Stimulated activated naive CD8-positive, alpha-beta T cell treated with anti-CD3 and anti-CD28 coated beads, Interleukin-15, Interleukin-2, amounts not matched to agents 100 ng/mL and 50 ng/mL, for 24 hours (primary cell): Measurements from ENCODE around the gene TAOK1.

Source experiments
- H3K27ac Mint-ChIP-seq: one replicate; pipeline ENCODE4 v1.8.0; 2021; ENCODE audit warnings: mild to moderate bottlenecking, mixed read lengths
- H3K27me3 Mint-ChIP-seq: one replicate; pipeline ENCODE4 v1.8.0; 2021; ENCODE audit warnings: mixed read lengths
- H3K36me3 Mint-ChIP-seq: one replicate; pipeline ENCODE4 v1.8.0; 2021; ENCODE audit warnings: low read depth, mixed read lengths
- H3K4me1 Mint-ChIP-seq: one replicate; pipeline ENCODE4 v1.8.0; 2021; ENCODE audit warnings: low read depth, mixed read lengths
- H3K4me3 Mint-ChIP-seq: one replicate; pipeline ENCODE4 v1.8.0; 2021; ENCODE audit warnings: mild to moderate bottlenecking, mixed read lengths
- H3K9me3 Mint-ChIP-seq: one replicate; pipeline ENCODE4 v1.8.0; 2021; ENCODE audit warnings: mixed read lengths

The TAOK1 gene

DNA sequence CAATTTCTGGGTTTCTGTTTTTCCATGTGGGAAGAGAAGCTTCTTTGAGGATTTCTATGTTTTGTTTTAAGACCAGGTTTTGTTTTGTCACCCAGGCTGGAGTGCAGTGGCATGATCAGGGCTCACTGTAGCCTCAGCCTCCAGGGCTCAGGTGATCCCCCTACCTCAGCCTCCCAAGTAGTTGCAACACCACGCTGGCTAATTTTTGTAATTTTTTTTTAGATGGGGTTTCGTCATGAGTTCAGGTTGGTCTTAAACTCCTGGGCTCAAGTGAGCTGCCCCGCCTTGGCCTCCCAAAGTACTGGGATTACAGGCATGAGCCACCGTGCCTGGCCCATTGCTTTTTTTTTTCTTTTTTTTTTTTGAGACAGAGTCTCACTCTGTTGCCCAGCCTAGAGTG is 25.5 kb upstream of the TAOK1 start:
- Mint-ChIP-seq H3K4me3 (no peak overlapping the region), H3K27ac (no peak overlapping the region), H3K4me1 (no peaks in the 10 kb centered on the region), H3K36me3 (no peaks in the 10 kb centered on the region), H3K9me3 (no peaks in the 10 kb centered on the region), H3K27me3 (no peaks in the 10 kb centered on the region)

DNA sequence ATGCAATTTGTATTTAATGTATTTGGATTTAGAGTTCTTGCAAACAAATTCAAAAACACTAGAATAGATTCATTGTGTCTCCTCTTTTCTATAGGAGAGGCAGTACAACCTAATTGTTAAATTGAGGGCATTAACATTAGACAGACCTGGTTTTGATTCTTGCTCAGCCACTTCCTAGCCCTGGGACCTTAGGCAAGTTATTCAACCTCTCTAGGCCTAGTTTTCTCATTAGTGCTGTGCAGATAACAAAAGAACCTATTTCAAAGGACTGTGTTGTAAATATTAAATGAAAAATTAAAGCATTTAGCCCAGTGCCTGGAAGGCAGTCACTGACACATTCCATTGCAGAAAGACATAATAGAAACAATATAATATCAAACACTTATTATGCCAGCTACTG is 22.0 kb upstream of the TAOK1 start:
- no peak overlapping the region for H3K27ac Mint-ChIP-seq
- H3K4me3 Mint-ChIP-seq, result no peak overlapping the region
- H3K27me3 Mint-ChIP-seq, result no peaks in the 10 kb centered on the region
- H3K9me3 Mint-ChIP-seq, result no peaks in the 10 kb centered on the region
- no peaks in the 10 kb centered on the region for H3K36me3 Mint-ChIP-seq
- no peaks in the 10 kb centered on the region for H3K4me1 Mint-ChIP-seq

DNA sequence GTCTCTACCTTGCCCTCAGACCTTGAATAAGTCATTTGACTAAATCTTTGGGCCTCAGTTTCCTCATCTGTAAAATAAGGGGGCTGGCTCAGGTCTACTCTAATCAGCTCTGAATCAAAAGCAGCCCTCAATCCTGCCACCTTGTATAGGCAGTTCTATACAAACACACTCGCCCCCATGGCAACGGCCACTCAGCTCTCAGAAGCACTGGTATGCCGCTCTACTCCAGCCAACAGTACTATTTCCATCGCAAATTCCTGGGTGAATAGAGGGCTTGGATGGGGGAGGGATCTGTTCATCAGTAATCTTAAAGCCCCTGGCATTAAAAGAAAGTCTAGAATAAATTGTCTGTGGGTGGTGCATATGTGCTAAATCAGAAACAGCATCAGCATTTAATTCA is 21.2 kb upstream of the TAOK1 start:
- H3K36me3 Mint-ChIP-seq, result no peaks in the 10 kb centered on the region
- no peak overlapping the region for H3K27ac Mint-ChIP-seq
- H3K4me3 Mint-ChIP-seq, result no peak overlapping the region
- H3K27me3 Mint-ChIP-seq, result no peaks in the 10 kb centered on the region
- H3K4me1 Mint-ChIP-seq, result no peaks in the 10 kb centered on the region
- no peaks in the 10 kb centered on the region for H3K9me3 Mint-ChIP-seq

DNA sequence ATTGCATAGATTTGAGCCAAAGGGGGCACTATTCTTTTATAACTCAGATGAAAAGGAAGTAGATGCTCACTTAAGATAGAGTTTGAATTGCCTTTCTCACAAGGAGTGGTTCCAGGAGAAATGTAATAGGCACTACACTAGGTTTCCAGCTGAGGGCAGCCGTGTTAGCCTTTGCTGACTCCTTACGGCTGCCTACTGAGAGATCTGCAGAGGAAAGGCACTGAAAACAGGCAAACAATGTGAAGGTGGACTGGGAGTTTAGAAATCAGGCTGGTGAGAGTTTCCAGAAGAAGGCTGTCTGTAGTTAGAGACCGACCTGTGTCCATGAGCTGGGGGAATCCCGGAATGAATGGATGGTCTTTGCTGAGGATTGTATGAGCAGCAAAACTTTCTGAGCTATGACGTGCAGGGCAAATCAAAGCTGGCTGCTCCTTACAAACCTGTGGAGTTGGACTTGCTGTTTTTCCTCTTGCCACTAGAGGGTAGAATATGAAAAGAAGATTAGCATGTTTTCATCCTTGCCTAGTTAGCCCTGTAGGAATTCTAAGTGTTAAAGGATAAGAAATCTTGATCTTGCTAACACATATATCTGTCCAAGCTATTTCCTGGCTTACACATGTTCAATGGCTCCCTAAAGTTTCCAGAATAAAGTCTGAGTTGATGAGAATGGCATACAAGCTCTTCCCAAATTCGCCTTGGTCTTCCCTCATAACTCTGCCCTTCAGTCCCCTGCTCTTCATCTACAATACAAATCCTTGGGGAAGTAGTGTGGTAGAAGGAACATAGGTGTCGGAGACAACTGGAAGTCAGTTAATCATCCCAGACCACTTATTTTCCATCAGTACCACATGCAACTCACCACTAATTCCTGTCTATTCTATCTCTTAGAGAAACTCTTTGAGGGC is 20.1 kb upstream of the TAOK1 start:
- H3K4me3 Mint-ChIP-seq, result no peak overlapping the region
- no peaks in the 10 kb centered on the region for H3K27me3 Mint-ChIP-seq
- no peak overlapping the region for H3K27ac Mint-ChIP-seq
- no peaks in the 10 kb centered on the region for H3K4me1 Mint-ChIP-seq
- no peaks in the 10 kb centered on the region for H3K36me3 Mint-ChIP-seq
- H3K9me3 Mint-ChIP-seq, result no peaks in the 10 kb centered on the region

DNA sequence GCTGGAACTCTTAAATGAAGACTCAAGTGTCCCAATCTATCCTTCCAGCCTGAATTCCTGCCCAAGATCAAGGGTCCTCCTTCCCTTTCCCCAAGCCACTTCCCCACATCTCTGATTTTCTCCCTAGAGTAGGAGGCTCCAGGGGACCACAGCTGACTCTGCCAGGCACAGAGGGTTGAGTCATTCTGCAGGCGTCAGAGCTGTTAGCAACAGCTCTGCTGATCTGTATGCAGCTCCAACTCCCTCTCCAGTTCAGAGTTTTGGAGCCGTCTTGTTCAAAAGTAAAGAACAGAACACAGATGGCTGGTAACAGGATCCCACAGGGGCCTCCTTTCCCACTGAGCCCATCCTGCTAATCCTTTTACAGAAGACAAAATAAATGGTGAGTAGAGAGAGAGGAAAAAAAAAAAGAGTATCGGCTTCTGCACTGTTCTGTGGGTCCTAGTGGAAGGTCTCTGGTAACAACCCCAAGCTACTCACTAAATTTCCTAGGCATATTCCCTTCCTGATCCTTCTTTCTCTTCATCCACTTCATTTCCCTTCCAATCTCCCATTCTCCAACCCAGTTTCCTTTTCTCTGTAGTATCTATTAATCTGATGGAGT is 13.4 kb upstream of the TAOK1 start:
- H3K27ac Mint-ChIP-seq, result no peak overlapping the region
- peaks cover 6% of the 10 kb centered on the region for H3K27me3 Mint-ChIP-seq
- H3K9me3 Mint-ChIP-seq, result no peaks in the 10 kb centered on the region
- no peak overlapping the region for H3K4me3 Mint-ChIP-seq
- no peaks in the 10 kb centered on the region for H3K36me3 Mint-ChIP-seq
- H3K4me1 Mint-ChIP-seq, result no peaks in the 10 kb centered on the region

DNA sequence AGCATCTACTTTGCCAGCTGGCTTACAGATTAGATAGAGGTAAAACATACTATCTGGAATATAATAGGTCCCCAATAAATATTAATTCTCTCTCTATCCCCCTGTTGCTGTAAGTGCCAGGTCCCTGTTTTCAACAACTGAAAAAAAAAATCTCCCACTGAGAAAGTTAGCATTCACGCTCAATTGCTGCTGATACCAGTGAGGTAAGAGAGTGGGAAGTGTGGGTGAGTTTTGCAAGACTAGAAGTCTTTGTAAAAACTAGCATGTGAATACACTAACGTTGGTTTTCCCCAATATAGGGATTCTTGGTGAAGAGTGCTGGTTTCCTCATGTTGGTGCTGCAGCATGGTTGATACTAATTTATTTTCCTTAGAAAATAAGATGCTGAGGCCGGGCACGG is 11.7 kb upstream of the TAOK1 start:
- peaks cover 6% of the 10 kb centered on the region for H3K27me3 Mint-ChIP-seq
- H3K36me3 Mint-ChIP-seq, result no peaks in the 10 kb centered on the region
- H3K4me1 Mint-ChIP-seq, result no peaks in the 10 kb centered on the region
- no peak overlapping the region for H3K4me3 Mint-ChIP-seq
- no peak overlapping the region for H3K27ac Mint-ChIP-seq
- no peaks in the 10 kb centered on the region for H3K9me3 Mint-ChIP-seq

DNA sequence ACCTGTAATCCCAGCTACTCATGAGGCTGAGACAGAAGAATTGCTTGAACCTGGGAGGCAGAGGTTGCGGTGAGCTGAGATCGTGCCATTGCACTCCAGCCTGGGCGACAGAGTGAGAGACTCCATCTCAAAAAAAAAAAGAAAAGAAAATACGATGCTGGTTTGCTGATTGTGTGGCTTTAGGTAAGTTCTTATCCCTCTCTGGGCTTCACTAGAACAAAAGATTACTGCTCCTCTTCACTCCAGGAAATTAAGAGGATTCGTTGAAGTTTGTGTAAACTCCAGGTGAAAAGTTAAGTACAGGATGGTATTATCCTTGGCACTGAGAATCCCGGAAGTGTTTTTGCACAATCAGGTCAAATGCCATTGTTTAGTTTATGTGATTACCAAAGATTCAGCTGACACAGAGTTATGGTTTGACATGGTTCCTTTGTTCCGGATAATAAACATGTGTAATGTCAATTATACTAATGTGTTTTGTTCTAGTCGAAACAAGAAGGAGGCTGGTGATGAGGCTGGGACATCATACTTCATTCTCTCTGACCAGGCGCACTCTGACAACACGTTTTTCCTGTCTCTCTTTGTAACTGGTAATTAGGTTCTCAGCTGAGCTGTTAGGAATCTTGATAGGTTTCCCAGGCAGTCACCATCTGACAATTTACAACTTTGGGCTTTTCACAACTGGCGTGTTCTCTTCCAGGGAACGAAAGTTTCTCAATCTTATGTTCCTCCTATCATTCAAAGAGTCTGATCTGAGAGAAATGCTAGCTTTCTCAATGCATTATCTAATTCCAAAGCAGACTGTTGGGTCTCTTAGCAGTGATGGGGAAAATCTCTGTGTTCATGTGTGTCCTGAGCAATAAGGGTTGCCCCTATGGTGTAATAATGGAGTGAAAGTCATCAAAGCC is 10.8 kb upstream of the TAOK1 start:
- no peaks in the 10 kb centered on the region for H3K4me1 Mint-ChIP-seq
- no peaks in the 10 kb centered on the region for H3K36me3 Mint-ChIP-seq

DNA sequence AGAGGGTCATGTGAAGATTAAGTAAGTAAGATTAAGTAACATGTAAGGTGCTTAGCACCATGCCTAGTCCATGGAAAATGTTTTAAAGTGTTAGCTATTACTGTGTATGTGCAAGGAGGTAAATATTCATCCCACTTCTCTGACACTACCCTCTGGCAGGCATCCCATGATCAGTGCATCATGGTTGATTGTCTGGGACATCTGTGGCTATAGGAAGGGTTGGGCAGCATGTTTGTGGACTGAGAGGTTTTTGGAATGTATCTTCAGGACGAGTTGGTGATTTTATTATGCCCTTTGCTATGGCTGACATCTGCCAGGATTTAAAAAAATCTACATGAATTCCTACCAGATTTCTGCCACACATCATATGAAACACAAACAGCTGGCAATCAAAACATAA is 6.5 kb upstream of the TAOK1 start:
- no peak overlapping the region for H3K27ac Mint-ChIP-seq

More for the DNA sequence above, 10.8 kb upstream of the TAOK1 start:
- Mint-ChIP-seq H3K27me3 (peaks cover 6% of the 10 kb centered on the region), H3K9me3 (no peaks in the 10 kb centered on the region), H3K4me3 (no peak overlapping the region), H3K27ac (no peak overlapping the region)

DNA sequence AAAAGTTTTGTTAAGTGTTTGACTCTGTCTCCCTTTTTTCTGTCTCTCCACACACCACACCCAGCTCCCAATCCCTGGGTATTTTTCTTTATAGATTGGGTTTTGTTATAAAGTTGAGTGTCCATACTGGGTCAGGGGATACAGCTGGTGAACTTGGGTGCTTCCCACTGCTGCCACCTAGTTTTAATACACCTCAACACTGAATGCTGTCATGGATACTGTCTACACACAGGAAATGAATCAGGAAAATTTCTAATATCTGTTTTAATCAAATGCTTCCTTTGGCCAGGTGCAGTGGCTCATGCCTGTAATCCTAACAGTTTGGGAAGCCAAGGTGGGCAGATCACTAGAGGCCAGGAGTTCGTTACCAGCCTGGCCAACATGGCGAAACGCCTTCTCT is 5.3 kb upstream of the TAOK1 start:
- no peaks in the 10 kb centered on the region for H3K27me3 Mint-ChIP-seq
- no peak overlapping the region for H3K27ac Mint-ChIP-seq
- no peaks in the 10 kb centered on the region for H3K36me3 Mint-ChIP-seq
- no peak overlapping the region for H3K4me3 Mint-ChIP-seq
- H3K4me1 Mint-ChIP-seq, result peaks cover 5% of the 10 kb centered on the region
- H3K9me3 Mint-ChIP-seq, result no peaks in the 10 kb centered on the region

More for the DNA sequence above, 6.5 kb upstream of the TAOK1 start:
- no peaks in the 10 kb centered on the region for H3K4me1 Mint-ChIP-seq
- no peaks in the 10 kb centered on the region for H3K9me3 Mint-ChIP-seq
- no peaks in the 10 kb centered on the region for H3K36me3 Mint-ChIP-seq
- H3K4me3 Mint-ChIP-seq, result no peak overlapping the region
- H3K27me3 Mint-ChIP-seq, result no peaks in the 10 kb centered on the region

DNA sequence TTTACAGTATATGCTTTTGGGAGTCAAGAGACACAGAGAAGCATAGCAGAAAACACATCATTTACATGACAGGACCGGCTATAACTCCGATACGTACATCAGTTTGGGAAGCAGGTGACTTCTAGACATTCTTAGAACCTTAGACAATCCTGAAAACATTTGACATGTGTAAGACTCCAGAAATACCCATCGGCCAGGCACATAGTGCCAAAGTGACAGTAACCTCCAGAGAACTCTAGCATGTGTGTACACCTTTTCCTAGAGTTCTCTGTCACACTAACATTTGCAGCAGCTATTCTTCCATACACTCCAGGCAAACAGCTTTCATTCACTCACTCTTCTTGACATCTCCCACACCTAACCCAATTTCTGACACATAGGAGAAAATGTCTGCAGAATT is 3.4 kb upstream of the TAOK1 start:
- Mint-ChIP-seq H3K4me3 (no peak overlapping the region), H3K9me3 (no peaks in the 10 kb centered on the region), H3K36me3 (no peaks in the 10 kb centered on the region), H3K27me3 (no peaks in the 10 kb centered on the region), H3K27ac (no peak overlapping the region), H3K4me1 (peaks cover 12% of the 10 kb centered on the region)

DNA sequence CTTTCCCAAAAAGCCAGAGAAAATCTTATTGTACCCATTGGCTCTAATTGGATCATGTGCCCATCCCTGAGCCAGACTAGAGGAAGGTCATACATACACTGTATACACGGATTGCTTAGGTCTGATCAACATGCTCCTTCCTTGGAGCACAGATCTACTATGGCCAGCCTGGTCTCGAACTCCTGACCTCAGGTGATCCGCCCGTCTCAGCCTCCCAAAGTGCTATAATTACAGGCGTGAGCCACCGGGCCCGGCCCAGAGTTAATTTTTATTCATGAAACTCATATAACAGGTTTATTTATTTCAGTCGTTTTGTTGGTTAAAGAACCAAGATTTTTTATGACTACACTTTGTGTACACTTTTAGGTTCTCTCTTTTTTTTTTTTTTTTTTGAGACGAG is 1.2 kb upstream of the TAOK1 start:
- H3K36me3 Mint-ChIP-seq, result peaks cover 14% of the 10 kb centered on the region
- H3K4me3 Mint-ChIP-seq, result no peak overlapping the region
- H3K9me3 Mint-ChIP-seq, result no peaks in the 10 kb centered on the region
- no peak overlapping the region for H3K27ac Mint-ChIP-seq
- H3K27me3 Mint-ChIP-seq, result no peaks in the 10 kb centered on the region
- peaks cover 32% of the 10 kb centered on the region for H3K4me1 Mint-ChIP-seq

DNA sequence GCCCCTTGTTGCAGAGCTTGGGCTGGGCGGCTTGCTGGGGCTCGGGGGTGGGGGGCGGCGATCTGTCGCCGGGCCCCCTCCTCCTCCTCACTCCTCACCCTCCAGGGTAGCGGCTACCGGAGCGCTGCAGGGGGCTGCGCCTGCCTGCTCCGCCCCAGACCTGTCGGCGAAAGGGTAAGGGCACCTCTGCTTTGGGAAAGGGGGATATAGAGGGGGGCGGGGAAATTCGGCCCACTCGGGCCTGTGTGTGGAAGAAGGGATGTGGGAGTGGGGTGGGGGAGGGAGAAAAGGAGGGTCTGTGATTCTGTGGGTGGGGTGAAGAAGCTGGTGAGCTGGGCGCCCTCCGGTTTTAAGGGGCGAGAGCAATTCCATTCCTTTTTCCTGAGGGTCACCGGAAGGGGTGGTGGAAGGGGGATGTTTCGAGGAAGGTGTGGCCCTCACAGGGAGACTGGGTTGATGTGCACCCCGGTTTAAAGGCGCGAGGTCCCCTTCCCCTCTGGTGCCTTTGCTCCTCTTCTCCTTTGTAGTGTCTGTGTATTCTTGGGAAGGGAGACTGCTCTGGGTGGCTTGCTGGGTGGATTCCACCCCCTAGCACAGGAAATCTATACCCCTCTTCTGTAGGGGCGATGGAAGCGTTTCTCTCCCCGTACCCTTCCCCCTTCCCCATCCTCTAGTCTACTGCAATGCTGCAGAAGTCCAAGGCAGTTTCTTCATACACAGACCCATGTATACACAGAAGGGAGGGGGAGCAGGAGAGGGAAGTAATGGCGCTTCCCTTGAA is 878 bp downstream of the TAOK1 start:
- peak overlapping the region; percentile 90 for H3K27ac Mint-ChIP-seq
- H3K9me3 Mint-ChIP-seq, result no peaks in the 10 kb centered on the region
- H3K4me3 Mint-ChIP-seq, result peak overlapping the region; percentile 94
- no peaks in the 10 kb centered on the region for H3K27me3 Mint-ChIP-seq
- H3K4me1 Mint-ChIP-seq, result peaks cover 46% of the 10 kb centered on the region
- H3K36me3 Mint-ChIP-seq, result peaks cover 18% of the 10 kb centered on the region

DNA sequence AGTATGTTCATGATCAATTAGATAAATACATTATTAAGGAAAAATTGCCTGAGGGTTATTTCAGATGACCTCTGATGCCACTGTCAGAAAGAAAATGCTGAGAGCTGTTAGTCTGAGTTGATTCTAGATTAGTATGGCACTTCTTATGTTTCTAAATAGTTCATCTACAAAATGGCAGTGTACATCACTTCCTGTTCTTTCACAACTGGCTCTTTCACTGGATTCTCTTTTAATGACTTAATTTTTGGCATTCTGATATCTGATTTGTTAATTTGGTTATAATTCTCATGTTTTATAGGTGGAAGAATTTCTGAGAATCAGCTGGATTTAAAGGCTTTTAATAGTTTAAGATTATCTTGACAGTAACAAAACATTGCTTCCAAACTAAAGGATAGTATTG is 3.3 kb downstream of the TAOK1 start:
- peaks cover 46% of the 10 kb centered on the region for H3K4me1 Mint-ChIP-seq
- H3K27ac Mint-ChIP-seq, result no peak overlapping the region
- H3K27me3 Mint-ChIP-seq, result no peaks in the 10 kb centered on the region
- H3K4me3 Mint-ChIP-seq, result peak overlapping the region; percentile 17
- peaks cover 18% of the 10 kb centered on the region for H3K36me3 Mint-ChIP-seq
- H3K9me3 Mint-ChIP-seq, result no peaks in the 10 kb centered on the region

DNA sequence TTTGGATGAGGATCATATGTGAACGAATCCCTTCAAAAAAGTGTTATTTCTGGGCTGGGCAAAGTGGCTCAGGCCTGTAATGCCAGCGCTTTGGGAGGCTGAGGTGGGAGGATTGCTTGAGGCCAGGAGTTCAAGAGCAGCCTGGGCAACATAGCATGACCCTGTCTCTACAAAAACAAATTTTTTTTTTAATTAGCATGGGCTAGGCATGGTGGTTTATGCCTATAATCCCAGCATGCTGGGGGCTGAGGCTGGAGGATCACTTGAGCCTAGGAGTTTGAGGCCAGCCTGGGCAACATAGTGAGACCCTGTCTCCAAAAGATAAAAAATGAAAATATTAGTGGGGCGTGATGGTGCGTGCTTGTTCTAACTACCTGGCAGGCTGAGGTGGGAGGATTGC is 4.6 kb downstream of the TAOK1 start:
- Mint-ChIP-seq H3K4me3 (no peak overlapping the region), H3K27ac (no peak overlapping the region), H3K36me3 (peaks cover 22% of the 10 kb centered on the region), H3K4me1 (peaks cover 43% of the 10 kb centered on the region), H3K9me3 (no peaks in the 10 kb centered on the region), H3K27me3 (no peaks in the 10 kb centered on the region)
